ENCODE data around the gene BUB1B.

Gene BUB1B

DNA sequence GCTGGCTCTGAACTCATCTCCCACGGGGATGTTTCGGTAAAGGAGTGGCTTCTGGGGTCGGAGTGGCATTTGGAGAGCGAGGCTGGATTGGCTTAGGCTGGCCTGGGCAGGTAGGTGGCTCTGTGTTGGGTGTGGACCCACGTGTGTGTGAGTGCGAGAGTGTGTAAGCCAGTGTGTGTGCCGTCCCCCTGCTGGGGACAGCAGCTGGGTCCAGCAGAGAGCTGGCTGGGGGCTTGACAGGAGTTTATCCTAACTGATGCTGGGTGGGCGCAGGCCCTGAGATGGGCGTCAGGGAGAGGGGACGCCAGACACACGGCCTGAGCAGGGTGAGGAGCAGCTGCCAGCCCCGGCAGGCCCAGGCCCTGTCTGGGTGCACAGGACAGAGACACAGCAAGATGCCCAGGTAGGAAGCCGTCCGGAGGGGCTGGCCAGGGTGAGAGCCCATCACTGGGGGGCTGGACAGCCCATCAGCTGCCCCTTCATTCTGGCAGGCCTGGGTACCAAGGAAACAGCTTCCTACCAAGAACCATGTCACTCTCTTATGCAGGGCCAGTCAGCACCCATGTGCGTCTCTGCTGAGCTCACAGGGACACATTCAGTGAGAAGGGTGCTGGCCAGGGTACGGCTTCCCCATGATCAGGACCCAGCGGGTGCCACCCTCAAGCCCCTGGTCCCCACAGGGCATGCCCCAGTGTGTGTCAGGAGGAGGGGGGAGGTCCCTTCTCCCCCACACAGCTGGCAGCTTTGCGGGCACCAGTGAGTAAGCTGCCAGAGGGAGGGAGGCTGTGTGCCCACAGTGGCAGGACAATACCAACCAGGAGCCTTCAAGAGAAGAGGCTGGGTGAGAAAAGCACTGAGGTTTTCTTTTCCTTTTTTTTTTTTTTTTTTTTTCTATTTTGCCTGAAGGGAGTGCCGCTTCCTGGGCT is 79.1 kb downstream of the BUB1B start:
- H3K9me3 ChIP-seq (ENCODE audit: severe bottlenecking): no peaks in the 10 kb centered on the region
- H3K27ac ChIP-seq (ENCODE audit: poor library complexity, severe bottlenecking): peak overlapping the region; percentile 91
- DNase-seq (ENCODE audit: low spot score): no peak
- peak overlapping the region; percentile 23 for H3K4me3 ChIP-seq (ENCODE audit: severe bottlenecking)
- H3K27me3 ChIP-seq (ENCODE audit: insufficient read depth, poor library complexity, severe bottlenecking): no peaks in the 10 kb centered on the region
- H3K4me1 ChIP-seq (ENCODE audit: insufficient read depth, poor library complexity, severe bottlenecking): peaks cover 46% of the 10 kb centered on the region
- no peaks in the 10 kb centered on the region for H3K36me3 ChIP-seq (ENCODE audit: low read depth)
- TF ChIP-seq, protein P1, sequence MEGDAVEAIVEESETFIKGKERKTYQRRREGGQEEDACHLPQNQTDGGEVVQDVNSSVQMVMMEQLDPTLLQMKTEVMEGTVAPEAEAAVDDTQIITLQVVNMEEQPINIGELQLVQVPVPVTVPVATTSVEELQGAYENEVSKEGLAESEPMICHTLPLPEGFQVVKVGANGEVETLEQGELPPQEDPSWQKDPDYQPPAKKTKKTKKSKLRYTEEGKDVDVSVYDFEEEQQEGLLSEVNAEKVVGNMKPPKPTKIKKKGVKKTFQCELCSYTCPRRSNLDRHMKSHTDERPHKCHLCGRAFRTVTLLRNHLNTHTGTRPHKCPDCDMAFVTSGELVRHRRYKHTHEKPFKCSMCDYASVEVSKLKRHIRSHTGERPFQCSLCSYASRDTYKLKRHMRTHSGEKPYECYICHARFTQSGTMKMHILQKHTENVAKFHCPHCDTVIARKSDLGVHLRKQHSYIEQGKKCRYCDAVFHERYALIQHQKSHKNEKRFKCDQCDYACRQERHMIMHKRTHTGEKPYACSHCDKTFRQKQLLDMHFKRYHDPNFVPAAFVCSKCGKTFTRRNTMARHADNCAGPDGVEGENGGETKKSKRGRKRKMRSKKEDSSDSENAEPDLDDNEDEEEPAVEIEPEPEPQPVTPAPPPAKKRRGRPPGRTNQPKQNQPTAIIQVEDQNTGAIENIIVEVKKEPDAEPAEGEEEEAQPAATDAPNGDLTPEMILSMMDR (IDR thresholded peaks at IDR 0.05; ENCODE audit: poor library complexity, severe bottlenecking): no peak
- ATAC-seq (ENCODE audit: low read depth): peak; percentile 30

DNA sequence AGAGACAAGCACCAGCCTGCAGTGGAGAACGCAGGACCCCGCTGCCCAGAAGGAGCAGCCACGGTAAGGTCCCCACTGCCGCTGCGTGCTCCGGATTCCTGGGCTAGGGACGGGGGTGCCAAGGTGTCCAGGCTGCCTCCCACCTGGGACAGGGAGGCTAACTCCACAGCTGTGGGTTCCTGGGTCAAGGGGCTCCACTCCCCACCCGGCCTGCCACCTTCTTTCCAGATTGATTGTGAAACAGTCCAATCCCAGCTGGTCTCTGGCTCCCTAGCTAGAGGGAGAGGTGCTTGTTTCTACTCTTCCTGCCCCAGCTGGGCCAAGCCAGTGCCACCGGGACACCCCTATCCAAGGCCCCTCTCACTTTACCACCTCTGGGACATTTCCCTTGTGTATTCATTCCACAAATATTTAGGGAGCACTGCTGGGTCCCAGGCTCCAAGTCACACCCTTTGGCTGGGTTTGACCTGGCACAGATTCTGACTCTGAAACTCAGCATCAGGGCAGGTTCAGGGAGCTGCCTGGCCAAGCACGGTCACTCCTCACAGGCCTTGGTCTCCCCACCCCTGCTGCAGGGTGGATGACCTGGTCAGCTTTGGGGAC is 79.9 kb downstream of the BUB1B start:
- H3K27me3 ChIP-seq (ENCODE audit: insufficient read depth, poor library complexity, severe bottlenecking): no peaks in the 10 kb centered on the region
- no peaks in the 10 kb centered on the region for H3K36me3 ChIP-seq (ENCODE audit: low read depth)
- H3K9me3 ChIP-seq (ENCODE audit: severe bottlenecking): no peaks in the 10 kb centered on the region
- peak overlapping the region; percentile 23 for H3K4me3 ChIP-seq (ENCODE audit: severe bottlenecking)
- peak overlapping the region; percentile 91 for H3K27ac ChIP-seq (ENCODE audit: poor library complexity, severe bottlenecking)
- peaks cover 49% of the 10 kb centered on the region for H3K4me1 ChIP-seq (ENCODE audit: insufficient read depth, poor library complexity, severe bottlenecking)
- peak; percentile 8; the same call in 2 of the 3 replicates for ATAC-seq (ENCODE audit: low read depth)
- DNase-seq (ENCODE audit: low spot score): no peak
- TF ChIP-seq, protein P1 (IDR thresholded peaks at IDR 0.05; ENCODE audit: poor library complexity, severe bottlenecking): no peak

- peaks cover 57% of the 10 kb centered on the region for H3K4me1 ChIP-seq (ENCODE audit: insufficient read depth, poor library complexity, severe bottlenecking)
- peak overlapping the region; percentile 91 for H3K27ac ChIP-seq (ENCODE audit: poor library complexity, severe bottlenecking)
- TF ChIP-seq, protein P1 (IDR thresholded peaks at IDR 0.05; ENCODE audit: poor library complexity, severe bottlenecking): no peak
- no peaks in the 10 kb centered on the region for H3K27me3 ChIP-seq (ENCODE audit: insufficient read depth, poor library complexity, severe bottlenecking)
- no peaks in the 10 kb centered on the region for H3K36me3 ChIP-seq (ENCODE audit: low read depth)
- ATAC-seq (ENCODE audit: low read depth) (no peak), DNase-seq (ENCODE audit: low spot score) (no peak)
- H3K4me3 ChIP-seq (ENCODE audit: severe bottlenecking): no peak overlapping the region
- no peaks in the 10 kb centered on the region for H3K9me3 ChIP-seq (ENCODE audit: severe bottlenecking)
Observed at GRCh38 chr15:40241269-40242212, 80.7 kb downstream of the BUB1B start.

DNA sequence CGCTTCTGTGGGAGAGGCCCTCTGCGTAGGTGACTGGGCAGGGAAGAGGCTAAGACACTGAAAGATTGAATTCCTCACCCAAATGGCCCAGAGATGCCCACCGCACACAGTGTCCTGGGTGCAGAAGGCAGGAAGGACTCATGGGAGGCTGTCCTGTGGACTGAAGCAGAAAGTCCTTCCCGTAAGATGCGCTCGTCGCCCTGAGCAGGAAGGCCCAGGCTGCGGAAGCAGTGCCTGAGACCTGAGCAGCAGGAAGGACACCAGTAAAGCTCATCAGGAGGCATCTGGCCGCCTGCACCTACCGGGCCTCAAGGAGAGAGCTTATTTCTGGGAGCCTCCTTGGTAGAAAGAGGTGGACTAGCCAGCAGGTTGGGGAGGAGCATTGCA is 81.3 kb downstream of the BUB1B start:
- no peaks in the 10 kb centered on the region for H3K27me3 ChIP-seq (ENCODE audit: insufficient read depth, poor library complexity, severe bottlenecking)
- DNase-seq (ENCODE audit: low spot score): no peak
- no peak overlapping the region for H3K27ac ChIP-seq (ENCODE audit: poor library complexity, severe bottlenecking)
- no peaks in the 10 kb centered on the region for H3K36me3 ChIP-seq (ENCODE audit: low read depth)
- no peak overlapping the region for H3K4me3 ChIP-seq (ENCODE audit: severe bottlenecking)
- no peak for ATAC-seq (ENCODE audit: low read depth)
- H3K4me1 ChIP-seq (ENCODE audit: insufficient read depth, poor library complexity, severe bottlenecking): peaks cover 61% of the 10 kb centered on the region
- TF ChIP-seq, protein P1 (IDR thresholded peaks at IDR 0.05; ENCODE audit: poor library complexity, severe bottlenecking): no peak
- no peaks in the 10 kb centered on the region for H3K9me3 ChIP-seq (ENCODE audit: severe bottlenecking)

All from RWPE2 (cell line).